K562 (cell line): Measurements from ENCODE around the gene CALML6. TPM values are rescaled to one million over a fixed set of nuclear protein-coding genes. Genes with fewer than 3 reads are reported as not detected.

Source experiments
- BHLHE40 ChIP-seq: IDR thresholded peaks from 2 replicates; pipeline ENCODE4 v1.6.1; 2011; ENCODE audit warnings: low read length, improper control_type of control experiment
- ESRRB ChIP-seq: fragments of 250-450 bp; sonication (Bioruptor Pico); IDR thresholded peaks from 2 replicates; pipeline ENCODE4 v1.5.0; 2020; ENCODE audit warnings: mild to moderate bottlenecking, moderate library complexity, borderline replicate concordance
- IFI16 ChIP-seq: fragments of 250-450 bp; sonication (Bioruptor Pico); IDR thresholded peaks from 2 replicates; pipeline ENCODE4 v2.1.2; 2022; ENCODE audit warnings: mild to moderate bottlenecking, inconsistent platforms
- NFATC3 ChIP-seq: fragments of 450-650 bp; IDR thresholded peaks from 2 replicates; pipeline ENCODE4 v1.6.1; 2017; ENCODE audit warnings: mild to moderate bottlenecking
- PHF8 ChIP-seq: fragments of 200-600 bp; sonication (generic); IDR thresholded peaks from 2 replicates; pipeline ENCODE4 v1.6.1; 2012; ENCODE audit warnings: mixed run types, mild to moderate bottlenecking, inconsistent platforms, low read length, moderate library complexity, borderline replicate concordance
- SAFB ChIP-seq: fragments of 200-400 bp; formaldehyde crosslinking; IDR thresholded peaks from 2 replicates; pipeline ENCODE4 v1.6.1; 2017; ENCODE audit warnings: low read depth, low read length, borderline replicate concordance
- SUPT5H ChIP-seq: fragments of 450-650 bp; IDR thresholded peaks from 2 replicates; pipeline ENCODE4 v1.6.1; 2016
- ZC3H8 ChIP-seq: fragments of 450-650 bp; IDR thresholded peaks from 2 replicates; pipeline ENCODE4 v1.6.1; 2017
- ZKSCAN8 ChIP-seq: fragments of 200-800 bp; sonication (Bioruptor generic); IDR thresholded peaks from 2 replicates; pipeline ENCODE4 v1.6.1; 2016; ENCODE audit warnings: missing genetic modification characterization, missing compliant biosample characterization
- polyA plus RNA-seq, 8 experiments: library from polyadenylated mRNA; depleted of rRNA in 4 of 8; stranded (reverse) in 5 of 8; unstranded in 3 of 8; fragments of >200 nt; fragmentation: Nextera tagmentation in 2 of 8; fragmentation: Illumina TruSeq in 1 of 8; extraction: Ambion mirVana in 2 of 8; extraction: Trizol in 1 of 8; gene quantifications; 2 replicates each; pipeline versions ENCODE4 v1.2.1 to v1.2.3, GENCODE V29; 2011 to 2014; ENCODE audit warnings: inconsistent platforms in 1 of 8, missing spikeins in 1 of 8
- total RNA-seq, 7 experiments: library from RNA; depleted of rRNA in 6 of 7; stranded (reverse); fragments of >200 nt in 6 of 7; fragmentation: Illumina TruSeq in 2 of 7; extraction: Trizol in 2 of 7; gene quantifications; 2 replicates each; pipeline versions ENCODE4 v1.2.1 to v1.2.3, GENCODE V29; 2011 to 2021; ENCODE audit warnings: low replicate concordance in 1 of 7
- TF ChIP-seq, protein P1 (sequence below): fragments of 450-650 bp; IDR thresholded peaks from 2 replicates; pipeline ENCODE4 v1.6.1; 2017; ENCODE audit warnings: antibody characterized with exemption, mild to moderate bottlenecking
- TF ChIP-seq, protein P2 (sequence below): fragments of 250-450 bp; sonication (Bioruptor Pico); IDR thresholded peaks from 2 replicates; pipeline ENCODE4 v1.5.0; 2021
- TF ChIP-seq, protein P3 (sequence below): sonication (generic); formaldehyde crosslinking; IDR thresholded peaks from 2 replicates; pipeline ENCODE4 v1.8.0; 2022; ENCODE audit warnings: mild to moderate bottlenecking, missing genetic modification reagents

Gene CALML6
- total and polyA plus RNA-seq, 9 of the 15 experiments (the other 6 are each of a cell fraction or from before 2014, with no cell fraction given), result 0.14 TPM; not detected in 8

DNA sequence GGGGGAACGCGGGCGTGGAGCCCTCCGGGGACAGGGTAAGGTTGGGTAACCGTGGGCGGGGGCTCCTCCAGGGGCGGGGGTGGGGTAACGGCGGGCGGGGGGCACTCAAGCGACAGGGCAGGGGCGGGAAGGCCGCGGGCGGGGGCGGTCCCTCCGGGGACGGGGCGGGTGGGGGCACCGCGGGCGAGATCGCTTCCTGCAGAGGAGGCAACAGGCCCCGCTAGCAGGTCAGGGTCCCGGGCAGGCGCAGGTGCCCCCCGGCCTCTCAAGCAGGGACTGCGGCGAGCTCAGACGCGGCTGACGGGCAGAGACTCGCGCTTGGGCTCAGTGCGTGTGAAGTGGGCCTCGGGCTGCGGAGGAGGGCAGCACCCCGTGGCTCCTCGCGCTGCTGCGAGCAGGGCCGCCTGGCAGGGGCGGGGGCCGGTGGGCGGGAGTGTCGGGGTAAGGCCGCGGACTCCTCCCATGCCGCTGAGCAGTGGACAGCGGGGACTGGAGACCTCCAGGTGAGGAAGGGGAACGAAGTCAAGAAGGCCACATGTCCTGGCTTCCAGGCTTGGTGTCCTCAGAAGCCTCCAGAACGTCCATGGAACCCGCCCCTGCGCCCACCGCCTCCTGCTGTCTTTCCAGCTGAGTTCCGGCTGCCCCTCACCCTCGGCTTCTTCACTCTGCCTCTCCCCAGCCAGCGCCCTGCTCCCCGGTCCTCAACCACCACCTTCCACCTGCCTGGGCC, 23.5 kb upstream of the CALML6 start (continued):
- TF ChIP-seq, protein P1, sequence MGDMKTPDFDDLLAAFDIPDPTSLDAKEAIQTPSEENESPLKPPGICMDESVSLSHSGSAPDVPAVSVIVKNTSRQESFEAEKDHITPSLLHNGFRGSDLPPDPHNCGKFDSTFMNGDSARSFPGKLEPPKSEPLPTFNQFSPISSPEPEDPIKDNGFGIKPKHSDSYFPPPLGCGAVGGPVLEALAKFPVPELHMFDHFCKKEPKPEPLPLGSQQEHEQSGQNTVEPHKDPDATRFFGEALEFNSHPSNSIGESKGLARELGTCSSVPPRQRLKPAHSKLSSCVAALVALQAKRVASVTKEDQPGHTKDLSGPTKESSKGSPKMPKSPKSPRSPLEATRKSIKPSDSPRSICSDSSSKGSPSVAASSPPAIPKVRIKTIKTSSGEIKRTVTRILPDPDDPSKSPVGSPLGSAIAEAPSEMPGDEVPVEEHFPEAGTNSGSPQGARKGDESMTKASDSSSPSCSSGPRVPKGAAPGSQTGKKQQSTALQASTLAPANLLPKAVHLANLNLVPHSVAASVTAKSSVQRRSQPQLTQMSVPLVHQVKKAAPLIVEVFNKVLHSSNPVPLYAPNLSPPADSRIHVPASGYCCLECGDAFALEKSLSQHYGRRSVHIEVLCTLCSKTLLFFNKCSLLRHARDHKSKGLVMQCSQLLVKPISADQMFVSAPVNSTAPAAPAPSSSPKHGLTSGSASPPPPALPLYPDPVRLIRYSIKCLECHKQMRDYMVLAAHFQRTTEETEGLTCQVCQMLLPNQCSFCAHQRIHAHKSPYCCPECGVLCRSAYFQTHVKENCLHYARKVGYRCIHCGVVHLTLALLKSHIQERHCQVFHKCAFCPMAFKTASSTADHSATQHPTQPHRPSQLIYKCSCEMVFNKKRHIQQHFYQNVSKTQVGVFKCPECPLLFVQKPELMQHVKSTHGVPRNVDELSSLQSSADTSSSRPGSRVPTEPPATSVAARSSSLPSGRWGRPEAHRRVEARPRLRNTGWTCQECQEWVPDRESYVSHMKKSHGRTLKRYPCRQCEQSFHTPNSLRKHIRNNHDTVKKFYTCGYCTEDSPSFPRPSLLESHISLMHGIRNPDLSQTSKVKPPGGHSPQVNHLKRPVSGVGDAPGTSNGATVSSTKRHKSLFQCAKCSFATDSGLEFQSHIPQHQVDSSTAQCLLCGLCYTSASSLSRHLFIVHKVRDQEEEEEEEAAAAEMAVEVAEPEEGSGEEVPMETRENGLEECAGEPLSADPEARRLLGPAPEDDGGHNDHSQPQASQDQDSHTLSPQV, result no peak; the same call in 1 of the 2 replicates
- no peak for TF ChIP-seq ESRRB (CRISPR knock-in tag)
- TF ChIP-seq ZC3H8, result no peak
- TF ChIP-seq NFATC3, result no peak
- TF ChIP-seq, protein P2, sequence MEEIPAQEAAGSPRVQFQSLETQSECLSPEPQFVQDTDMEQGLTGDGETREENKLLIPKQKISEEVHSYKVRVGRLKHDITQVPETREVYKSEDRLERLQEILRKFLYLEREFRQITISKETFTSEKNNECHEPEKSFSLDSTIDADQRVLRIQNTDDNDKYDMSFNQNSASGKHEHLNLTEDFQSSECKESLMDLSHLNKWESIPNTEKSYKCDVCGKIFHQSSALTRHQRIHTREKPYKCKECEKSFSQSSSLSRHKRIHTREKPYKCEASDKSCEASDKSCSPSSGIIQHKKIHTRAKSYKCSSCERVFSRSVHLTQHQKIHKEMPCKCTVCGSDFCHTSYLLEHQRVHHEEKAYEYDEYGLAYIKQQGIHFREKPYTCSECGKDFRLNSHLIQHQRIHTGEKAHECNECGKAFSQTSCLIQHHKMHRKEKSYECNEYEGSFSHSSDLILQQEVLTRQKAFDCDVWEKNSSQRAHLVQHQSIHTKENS (CRISPR knock-in tag), result no peak
- no peak for TF ChIP-seq ZKSCAN8
- TF ChIP-seq IFI16 (CRISPR knock-in tag), result no peak
- 0 out of 2 replicates have a peak, but pooled peaks have one; percentile 12 for TF ChIP-seq BHLHE40
- TF ChIP-seq, protein P3, sequence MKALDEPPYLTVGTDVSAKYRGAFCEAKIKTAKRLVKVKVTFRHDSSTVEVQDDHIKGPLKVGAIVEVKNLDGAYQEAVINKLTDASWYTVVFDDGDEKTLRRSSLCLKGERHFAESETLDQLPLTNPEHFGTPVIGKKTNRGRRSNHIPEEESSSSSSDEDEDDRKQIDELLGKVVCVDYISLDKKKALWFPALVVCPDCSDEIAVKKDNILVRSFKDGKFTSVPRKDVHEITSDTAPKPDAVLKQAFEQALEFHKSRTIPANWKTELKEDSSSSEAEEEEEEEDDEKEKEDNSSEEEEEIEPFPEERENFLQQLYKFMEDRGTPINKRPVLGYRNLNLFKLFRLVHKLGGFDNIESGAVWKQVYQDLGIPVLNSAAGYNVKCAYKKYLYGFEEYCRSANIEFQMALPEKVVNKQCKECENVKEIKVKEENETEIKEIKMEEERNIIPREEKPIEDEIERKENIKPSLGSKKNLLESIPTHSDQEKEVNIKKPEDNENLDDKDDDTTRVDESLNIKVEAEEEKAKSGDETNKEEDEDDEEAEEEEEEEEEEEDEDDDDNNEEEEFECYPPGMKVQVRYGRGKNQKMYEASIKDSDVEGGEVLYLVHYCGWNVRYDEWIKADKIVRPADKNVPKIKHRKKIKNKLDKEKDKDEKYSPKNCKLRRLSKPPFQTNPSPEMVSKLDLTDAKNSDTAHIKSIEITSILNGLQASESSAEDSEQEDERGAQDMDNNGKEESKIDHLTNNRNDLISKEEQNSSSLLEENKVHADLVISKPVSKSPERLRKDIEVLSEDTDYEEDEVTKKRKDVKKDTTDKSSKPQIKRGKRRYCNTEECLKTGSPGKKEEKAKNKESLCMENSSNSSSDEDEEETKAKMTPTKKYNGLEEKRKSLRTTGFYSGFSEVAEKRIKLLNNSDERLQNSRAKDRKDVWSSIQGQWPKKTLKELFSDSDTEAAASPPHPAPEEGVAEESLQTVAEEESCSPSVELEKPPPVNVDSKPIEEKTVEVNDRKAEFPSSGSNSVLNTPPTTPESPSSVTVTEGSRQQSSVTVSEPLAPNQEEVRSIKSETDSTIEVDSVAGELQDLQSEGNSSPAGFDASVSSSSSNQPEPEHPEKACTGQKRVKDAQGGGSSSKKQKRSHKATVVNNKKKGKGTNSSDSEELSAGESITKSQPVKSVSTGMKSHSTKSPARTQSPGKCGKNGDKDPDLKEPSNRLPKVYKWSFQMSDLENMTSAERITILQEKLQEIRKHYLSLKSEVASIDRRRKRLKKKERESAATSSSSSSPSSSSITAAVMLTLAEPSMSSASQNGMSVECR, result 0 out of 2 replicates have a peak, but pooled peaks have one; percentile 5
- TF ChIP-seq PHF8, result peak; percentile 69
- TF ChIP-seq SAFB, result no peak
- peak; percentile 85 for TF ChIP-seq SUPT5H
